Subcutaneous adipose tissue (tissue), 4 donors: ENCODE results near the gene TEX38. TPM values are rescaled to one million over a fixed set of nuclear protein-coding genes. Genes with fewer than 3 reads are reported as not detected.

Source experiments
- CTCF ChIP-seq: fragments of 450-650 bp; IDR thresholded peaks from one replicate; pipeline ENCODE4 v1.5.1; 2016; ENCODE audit warnings: low read depth, mild to moderate bottlenecking, control low read depth, antibody characterized with exemption, moderate library complexity
- total RNA-seq, 4 donors: library from RNA; depleted of rRNA; stranded (reverse); fragments of >200 nt; gene quantifications; one replicate each; pipeline ENCODE4 v1.1.0, GENCODE V29; 2016

Gene TEX38
- not detected for total RNA-seq

- TF ChIP-seq CTCF, result no peak
These were observed at the start of gene TEX38 for GRCh38 chr1:46671554-46671953. TSS of gene TEX38 (plus strand) at chr1:46671854. CDS start at chr1:46671935, 81 bp downstream.

- no peak for TF ChIP-seq CTCF
These were observed 49.7 kb upstream of the TEX38 start for GRCh38 chr1:46621930-46622329.

- TF ChIP-seq CTCF, result no peak
These were observed 49.3 kb upstream of the TEX38 start for GRCh38 chr1:46622344-46622743.

- TF ChIP-seq CTCF, result no peak
These were observed 47.7 kb upstream of the TEX38 start for GRCh38 chr1:46623743-46624644.

GRCh38 chr1:46630719-46631118 is 40.9 kb upstream of the TEX38 start:
- no peak for TF ChIP-seq CTCF

DNA sequence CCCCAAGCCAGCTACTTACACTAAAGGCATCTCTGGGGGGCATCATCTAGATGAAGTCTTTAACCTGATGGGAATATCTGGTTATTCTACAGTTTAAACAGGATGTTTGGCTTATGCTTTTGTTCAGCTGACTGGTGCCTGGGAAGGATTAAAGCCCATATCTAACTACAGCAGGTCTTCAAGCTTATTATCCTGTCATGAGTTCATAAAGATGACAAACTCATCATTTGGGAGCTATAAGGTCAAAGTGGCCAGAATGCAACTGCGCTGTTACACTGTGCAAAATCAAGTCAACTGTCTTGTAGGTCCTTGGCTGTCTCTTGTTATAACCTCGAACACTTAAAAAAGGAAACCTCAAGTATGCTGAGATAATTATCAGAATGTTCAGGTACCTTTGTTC is 36.4 kb upstream of the TEX38 start:
- TF ChIP-seq CTCF, result no peak

DNA sequence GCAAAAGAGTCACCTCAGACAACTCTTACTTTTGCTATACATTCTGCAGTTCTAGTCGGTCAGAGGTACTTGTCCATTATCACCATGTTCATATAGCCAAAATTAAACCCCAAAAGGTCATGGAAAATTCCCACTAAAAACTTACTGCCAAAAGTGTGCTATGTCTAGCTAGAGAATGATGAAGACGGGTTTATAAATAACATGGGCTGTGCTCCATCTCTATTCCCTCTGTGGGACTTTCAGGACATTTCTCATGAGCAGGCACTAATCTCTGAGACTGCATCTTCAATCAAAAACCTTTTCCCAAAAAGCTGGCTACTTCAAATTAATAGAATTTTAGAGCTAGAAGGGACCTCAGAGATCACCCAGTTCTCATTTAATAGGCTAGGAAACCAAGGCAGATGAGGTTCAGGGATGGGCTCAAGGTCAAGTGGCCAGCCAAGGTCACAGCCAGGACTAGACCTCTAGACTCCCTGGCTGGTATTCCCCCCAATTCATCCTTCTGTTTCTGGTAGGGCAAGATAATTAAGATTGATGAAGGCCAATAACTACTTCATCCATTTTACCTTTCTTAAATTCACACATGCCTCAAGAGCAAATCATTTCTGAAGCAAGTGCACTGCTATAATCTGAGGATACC is 34.1 kb upstream of the TEX38 start:
- no peak for TF ChIP-seq CTCF
